Activated CD8-positive, alpha-beta memory T cell treated with anti-CD3 and anti-CD28 coated beads, Interleukin-2, amount 50 U/mL, for 24 hours (primary cell): ENCODE measurements around the gene FBXL13.
"Not testable (repeated sequence)": the region's sequence is repeated elsewhere in the genome, so short reads cannot be mapped to it uniquely, and the experiment has no call there.

Source experiments
- DNase-seq: peaks from one replicate; pipeline ENCODE4 v3.0.0-alpha.2; 2020; ENCODE audit errors: extremely low read depth

The FBXL13 gene

DNA sequence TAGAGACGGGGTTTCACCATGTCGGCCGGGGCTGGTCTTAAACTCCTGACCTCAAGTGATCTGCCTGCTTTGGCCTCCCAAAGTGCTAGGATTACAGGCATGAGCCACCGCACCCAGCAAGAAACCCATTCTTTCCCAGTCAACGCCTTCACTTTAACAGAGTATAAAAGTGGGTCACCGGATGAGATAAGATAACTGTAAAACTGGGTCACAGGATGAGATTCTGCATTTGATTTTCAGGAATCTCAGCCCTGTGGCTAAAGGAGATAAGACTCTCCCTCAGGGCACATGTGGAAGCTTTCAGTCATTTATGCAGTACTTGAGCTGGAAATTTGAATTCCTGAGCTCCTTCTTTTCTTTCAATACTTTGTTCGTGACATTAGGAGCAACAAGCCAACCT, 91.0 kb downstream of the FBXL13 start:
- no peak for DNase-seq

DNA sequence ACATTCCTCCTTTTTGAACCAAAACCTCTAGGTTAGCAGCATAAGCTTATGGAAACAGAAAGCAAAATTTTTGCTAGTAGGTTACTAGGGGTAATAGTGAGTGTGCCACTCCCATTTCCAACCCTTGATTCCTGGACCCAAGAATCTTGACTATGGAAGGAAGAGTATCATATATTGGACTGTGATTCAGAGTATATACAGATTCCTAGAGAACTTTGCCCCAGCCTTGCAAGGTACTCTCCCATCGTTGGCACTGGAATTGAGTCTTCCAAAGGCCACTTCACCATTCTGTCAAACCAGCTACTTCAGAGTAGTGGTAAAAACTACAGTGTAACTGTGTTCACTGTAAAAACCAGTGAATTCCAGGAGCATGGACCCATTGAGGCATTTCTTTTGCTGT, 92.4 kb downstream of the FBXL13 start:
- DNase-seq: no peak

DNA sequence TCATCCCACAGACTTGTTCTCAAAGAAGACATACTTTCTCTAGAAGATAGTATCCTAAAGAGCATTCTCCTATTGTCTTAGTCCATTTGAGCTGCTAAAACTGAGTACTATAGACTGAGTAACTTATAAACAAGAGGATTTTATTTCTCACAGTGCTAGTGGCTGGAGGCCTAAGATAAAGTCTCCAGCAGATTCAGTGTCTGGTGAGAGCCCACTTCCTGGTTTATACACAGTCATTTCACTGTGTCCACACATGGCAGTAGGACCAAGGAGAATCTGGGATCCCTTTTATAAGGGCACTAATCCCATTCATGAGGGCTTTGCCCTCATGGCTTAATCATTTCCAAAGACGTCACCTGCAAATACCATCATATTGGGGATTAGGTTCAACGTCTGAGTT, 93.1 kb downstream of the FBXL13 start:
- DNase-seq: no peak

DNA sequence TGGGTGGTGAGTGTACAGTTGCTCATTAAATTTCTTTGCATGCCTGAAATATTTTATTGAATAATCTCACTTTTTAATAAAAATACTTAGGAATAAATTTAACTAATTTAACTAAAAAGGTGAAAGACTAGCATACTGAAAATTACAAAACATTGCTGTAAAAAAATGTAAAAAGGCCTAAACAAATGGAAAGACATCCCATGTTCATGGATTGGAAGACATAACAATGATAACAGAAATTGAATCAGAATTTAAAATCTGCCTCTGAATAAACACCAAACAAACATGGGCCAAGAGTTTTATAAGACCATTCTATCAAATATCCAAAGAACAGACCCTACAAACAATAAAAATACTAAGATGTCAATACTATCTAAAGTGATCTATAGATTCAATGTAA, 94.9 kb downstream of the FBXL13 start:
- no peak for DNase-seq

DNA sequence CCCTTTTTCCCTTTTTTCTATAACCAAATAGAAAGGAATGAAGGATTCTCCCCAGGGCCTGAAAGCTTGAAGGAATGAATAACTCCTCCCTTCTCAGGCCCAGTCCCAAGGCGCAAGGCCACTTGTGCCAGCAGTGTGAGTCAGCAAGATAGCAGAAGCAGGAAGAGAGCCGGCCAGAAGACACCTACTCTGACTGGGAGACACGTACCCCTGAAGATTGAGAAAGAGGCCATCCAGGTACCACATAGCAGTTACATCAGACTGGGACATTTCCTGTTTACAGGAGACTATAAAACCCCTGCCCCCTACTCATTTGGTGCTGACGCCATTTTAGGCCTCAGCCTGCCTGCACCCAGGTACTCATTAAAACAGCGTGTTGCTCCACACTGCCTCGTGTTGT, 96.3 kb downstream of the FBXL13 start:
- DNase-seq: no peak

DNA sequence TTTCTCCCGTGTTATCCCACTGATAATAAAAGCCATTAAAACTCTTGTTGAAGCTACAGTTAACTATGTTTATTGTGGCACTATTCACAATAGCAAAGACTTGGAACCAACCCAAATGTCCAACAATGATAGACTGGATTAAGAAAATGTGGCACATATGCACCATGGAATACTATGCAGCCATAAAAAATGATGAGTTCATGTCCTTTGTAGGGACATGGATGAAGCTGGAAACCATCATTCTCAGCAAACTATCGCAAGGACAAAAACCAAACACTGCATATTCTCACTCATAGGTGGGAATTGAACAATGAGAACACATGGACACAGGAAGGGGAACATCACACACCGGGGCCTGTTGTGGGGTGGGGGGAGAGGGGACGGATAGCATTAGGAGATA, 97.0 kb downstream of the FBXL13 start:
- DNase-seq: not testable (repeated sequence)

DNA sequence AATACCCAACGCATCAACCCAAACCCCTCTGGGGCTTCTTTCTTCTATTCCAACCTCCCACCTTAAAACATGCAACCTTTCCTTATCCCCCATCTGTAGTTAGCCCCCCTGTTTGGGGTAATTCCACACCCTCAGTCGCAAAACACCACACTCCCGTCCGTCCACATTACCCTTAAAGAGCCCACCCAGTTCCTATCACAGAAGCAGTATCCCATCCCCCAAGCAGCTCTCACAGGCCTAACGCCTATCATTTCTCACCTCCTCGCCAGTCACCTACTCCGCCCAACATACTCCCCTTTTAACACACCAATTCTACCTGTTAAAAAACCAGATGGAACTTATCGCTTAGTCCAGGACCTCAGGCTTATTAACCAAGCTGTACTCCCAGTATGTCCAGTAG, 98.1 kb downstream of the FBXL13 start:
- no peak for DNase-seq

DNA sequence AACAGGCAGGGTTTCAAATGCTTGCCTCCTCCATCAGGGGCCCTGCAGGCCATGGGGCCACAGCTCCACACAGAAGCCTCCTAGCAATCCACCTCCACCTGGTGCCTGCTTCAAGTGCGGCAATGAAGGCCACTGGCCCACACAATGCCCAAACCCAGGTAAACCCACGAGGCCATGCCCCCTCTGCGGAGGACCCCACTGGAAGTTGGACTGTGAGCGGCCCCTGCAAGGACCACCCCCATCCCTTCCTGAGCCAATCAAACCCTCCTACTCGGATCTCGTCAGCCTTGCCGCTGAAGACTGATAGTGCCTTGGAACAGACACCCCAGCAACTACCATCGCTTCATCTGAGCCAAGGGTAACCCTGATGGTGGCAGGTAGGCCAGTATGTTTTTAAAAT, 98.7 kb downstream of the FBXL13 start:
- DNase-seq: no peak

DNA sequence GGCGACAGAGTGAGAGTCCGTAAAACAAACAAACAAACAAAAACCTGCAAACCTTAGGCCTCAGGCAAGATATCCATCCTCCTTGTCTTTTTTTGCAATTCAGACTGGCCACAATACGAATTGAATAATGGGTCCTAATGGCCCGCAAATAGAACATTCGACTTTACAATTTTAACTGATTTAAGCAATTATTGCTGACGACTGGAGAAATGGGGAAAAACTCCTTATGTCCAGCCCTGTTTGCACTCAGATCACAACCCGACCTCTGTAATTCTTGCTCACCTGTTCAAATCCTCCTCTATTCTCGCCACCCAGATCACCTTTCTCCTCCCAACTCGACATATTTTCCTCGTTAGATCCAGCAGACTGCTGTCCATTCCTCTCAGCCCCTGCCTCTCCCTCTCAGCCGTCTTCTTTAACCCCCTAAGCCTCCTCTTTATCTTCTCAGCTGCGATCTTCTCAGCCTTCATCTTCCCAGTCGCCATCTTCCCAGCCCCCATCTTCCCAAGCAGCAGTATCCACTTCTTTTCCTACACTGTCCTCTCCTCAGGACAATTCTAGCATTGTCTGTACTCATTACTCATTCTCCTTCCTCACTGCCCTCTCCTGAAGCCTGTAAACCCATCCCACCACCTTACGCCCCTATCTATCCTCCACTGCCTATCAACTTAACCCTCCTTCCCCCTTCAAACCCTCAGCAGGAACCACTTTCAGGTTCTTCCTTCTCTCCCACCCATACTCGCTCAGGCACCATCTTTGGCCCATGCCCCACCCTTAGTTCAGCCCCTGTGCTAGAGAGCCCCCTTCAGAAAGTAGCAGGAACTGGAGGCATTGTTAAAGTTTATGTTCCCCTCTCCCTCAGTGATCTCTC, 100.0 kb downstream of the FBXL13 start:
- DNase-seq: no peak

DNA sequence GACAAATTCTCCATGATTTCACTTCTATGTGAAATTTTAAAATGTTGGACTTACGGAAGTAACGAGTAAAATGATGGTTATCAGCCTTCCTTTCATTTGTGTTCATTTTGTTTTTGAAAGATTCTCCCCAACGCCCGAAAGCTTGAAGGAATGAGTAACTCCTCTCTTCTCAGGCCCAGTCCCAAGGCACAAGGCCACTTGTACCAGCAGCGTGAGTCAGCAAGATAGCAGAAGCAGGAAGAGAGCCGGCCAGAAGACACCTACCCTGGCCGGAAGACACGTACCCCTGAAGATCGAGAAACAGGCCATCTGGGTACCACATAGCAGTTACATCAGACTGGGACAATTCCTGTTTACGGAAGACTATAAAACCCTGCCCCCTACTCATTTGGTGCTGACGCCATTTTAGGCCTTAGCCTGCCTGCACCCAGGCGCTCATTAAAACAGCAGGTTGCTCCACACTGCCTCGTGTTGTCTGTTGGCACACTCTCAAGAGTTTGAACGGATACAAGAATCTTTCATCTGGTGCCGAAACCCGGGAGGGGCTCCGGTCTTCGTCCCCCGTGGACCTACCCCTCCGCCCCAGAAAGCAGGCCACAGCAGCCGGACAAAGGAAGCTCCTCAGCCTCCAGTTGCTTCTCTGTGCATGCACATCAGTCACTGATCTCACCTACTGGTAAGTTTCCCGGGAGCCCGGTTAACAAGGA, 101.3 kb downstream of the FBXL13 start:
- DNase-seq: no peak

DNA sequence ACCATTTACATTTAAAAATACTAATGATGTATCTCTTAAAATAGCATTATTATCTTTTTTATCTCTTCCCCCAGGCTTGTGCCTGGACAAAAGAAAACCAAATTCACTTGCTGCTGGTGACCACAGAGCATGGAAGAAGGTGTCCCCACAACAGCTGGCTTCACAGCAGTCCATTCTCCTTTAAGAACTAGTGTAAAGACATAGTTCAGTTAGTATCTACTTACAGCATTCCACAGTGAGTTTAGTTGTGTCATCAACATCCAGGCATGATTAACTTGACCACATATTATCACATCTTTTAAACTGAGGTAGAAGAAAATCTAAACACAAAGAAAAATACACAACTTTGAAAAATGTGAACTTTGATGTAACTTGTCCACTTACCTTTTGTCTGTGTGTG, 106.8 kb downstream of the FBXL13 start:
- DNase-seq: no peak

DNA sequence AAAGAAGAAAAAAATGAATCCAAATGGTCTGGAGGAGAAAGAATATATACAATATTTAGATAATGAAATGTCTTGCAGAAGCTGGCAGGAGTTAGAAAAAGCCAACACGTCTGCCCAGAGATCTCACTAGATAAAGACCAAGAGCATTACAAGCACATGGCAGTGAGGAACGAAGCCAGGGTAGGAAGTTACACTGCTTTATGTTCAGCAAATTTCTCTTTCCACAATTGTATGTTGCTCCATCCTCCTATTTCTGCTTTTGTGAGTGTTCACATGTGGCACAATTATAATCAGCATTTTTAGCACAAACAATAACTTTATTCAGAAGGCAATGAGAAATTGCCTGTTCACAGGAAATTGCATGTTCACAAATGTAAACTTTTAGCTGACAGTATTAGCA, 108.1 kb downstream of the FBXL13 start:
- DNase-seq: no peak

DNA sequence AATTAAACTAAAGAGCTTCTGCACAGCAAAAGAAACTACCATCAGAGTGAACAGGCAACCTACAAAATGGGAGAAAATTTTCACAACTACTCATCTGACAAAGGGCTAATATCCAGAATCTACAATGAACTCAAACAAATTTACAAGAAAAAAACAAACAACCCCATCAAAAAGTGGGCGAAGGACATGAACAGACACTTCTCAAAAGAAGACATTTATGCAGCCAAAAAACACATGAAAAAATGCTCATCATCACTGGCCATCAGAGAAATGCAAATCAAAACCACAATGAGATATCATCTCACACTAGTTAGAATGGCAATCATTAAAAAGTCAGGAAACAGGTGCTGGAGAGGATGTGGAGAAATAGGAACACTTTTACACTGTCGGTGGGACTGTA, 112.6 kb downstream of the FBXL13 start:
- DNase-seq: not testable (repeated sequence)

DNA sequence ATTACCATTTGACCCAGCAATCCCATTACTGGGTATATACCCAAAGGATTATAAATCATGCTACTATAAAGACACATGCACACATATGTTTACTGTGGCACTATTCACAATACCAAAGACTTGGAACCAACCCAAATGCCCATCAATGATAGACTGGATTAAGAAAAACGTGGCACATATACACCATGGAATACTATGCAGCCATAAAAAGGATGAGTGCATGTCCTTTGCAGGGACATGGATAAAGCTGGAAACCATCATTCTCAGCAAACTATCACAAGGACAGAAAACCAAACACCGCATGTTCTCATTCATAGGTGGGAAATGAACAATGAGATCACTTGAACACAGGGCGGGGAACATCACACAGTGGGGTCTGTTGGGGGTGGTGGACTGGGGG, 116.6 kb downstream of the FBXL13 start:
- not testable (repeated sequence) for DNase-seq

DNA sequence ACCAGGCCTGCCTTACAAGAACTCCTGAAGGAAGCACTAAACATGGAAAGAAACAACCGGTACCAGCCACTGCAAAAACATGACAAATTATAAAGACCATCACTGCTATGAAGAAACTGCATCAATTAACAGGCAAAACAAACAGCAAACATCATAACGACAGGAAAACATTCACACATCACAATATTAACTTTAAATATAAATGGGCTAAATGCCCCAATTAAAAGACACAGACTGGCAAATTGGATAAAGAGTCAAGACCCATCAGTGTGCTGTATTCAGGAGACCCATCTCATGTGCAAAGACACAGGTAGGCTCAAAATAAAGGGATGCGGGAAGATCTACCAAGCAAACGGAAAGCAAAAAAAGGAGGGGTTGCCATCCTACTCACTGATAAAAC, 120.2 kb downstream of the FBXL13 start:
- DNase-seq: not testable (repeated sequence)

DNA sequence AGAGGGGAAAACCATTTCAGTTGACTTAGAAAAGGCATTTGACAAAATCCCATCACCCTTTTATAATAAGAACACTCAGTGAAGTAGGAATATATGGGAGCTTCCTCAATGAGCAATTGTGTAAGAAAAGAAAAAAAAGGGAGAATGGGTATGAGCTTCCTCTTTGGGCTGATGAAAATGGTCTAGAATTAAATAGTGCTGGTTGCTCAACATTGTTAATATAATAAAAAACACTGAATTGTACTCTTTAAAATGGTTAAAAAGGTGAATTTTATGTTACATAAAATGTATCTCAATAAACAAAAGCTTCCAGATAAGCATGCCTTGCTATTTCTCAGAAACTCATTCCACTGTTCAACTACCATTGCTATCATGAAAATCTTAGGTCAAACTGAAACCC, 121.2 kb downstream of the FBXL13 start:
- no peak for DNase-seq

DNA sequence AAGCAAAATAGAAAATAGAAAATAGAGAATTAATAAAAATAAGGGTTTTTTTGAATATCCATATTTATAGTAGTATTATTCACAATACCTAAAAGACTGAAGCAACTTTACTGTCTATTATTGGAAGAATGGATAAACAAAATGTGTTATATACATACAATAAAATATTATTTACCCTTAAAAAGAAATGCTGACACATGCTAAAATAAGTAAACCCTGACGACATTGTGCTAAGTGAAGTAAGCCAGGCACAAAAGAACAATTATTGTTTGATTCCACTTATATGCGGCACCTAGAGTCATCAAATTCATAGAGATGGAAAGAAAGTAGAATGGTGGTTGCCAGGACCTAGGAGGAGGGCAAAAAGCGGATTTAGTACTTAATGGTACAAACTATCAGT, 122.8 kb downstream of the FBXL13 start:
- DNase-seq: no peak

DNA sequence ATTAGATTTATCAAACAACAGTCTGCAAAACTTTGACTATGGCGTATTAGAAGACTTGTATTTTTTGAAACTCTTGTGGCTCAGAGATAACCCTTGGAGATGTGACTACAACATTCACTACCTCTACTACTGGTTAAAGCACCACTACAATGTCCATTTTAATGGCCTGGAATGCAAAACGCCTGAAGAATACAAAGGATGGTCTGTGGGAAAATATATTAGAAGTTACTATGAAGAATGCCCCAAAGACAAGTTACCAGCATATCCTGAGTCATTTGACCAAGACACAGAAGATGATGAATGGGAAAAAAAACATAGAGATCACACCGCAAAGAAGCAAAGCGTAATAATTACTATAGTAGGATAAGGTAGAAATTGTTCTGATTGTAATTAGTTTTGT, 130.4 kb downstream of the FBXL13 start:
- no peak for DNase-seq

DNA sequence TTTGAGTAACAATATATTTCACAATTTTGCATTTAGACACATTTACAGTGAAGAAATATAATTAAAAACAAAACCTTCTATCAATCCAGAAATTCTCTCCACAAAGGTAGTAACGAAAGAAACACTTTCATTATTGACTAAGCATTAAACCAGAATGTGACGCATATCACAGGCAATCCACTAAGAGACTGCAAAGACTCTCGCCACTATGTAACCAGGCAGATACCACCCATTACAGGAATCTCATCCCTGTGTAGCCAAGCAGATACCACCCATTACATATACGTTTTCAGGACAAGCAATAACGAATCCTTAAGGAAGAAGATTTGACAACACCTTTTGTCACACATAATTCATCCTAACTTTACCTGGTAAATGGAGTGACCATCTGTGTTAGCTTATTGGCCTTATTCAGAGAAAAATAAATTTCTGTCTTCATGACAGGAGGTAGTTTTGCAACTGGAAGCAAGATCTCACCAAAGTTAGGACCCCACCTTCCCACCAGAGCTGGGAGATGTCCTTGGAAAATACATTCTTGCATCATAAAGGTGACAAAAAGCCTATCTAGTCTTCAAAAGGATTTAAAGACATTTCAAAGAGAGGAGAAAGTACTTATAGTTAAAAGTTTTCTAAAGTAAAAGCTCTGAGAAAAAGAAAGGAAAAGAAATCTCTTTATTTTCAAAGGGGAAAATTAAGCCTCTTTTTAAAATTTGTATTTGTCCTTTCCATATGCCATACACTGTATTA, 131.0 kb downstream of the FBXL13 start:
- DNase-seq: no peak

DNA sequence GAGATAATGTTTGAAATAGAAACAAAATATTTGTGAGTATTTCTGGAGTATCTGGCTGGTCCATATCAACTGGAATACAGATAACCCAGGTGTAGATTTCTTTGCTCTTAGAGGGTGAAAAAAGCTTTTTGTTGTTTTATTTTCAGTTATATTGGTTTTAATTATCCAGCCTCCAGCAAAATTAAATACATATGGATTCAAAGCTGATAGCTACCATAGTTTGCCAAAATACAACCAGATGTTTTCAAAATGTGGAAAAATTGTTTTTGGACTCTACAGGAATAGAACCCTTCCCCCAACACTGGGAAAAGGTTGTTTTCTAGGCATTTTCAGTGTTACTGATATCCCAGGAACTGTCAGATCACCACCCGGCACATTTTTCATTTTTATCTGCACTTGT, 131.7 kb downstream of the FBXL13 start:
- no peak for DNase-seq

DNA sequence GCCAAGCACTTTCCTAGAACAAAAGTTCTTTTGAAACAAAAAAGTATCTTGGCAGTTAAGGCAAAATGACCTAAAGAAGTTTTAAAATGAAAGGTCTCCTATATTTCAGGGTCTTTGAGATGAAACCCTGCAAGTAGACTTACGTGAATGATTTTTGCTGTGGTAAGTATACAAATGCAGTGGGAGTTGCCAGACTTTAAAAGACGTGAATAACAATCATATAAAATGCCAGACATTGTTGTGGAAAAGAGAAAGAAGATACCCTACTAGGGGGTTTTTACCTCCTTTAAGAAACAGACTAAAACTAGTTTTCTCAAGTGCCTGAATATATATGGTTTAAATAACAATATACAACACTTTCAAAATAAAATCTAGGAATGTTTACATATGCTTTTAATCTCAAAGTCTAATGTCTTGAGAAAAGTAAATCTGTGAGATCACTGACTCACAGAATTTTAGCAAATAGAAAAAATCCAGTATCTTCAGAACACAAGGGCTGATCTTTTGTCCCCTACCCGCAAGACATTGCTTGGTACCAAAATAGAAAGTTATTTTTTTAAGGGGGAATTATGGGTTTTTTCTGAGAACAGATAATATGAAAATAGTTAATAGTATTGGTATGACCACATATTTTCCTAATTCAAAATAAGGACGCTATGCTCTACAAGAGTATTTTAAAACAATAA, 132.3 kb downstream of the FBXL13 start:
- DNase-seq: no peak

DNA sequence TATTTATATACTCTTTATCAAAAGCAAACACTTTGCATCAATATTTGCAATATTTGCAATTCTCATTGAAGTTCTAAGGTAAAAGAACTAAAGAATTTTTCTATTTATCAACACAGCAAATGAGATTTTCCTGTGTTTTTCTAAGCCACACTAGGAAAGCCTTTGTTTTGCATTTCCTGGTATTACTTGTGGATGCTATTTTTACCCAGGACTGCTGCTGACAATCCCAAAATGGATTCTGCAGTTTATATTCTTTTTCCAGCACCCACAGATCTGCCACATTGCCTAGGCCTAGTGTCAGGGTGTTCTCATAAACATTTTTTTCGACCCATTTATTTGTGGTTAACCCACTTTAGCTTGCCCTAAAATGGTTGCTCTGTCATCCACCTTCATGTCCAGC, 135.9 kb downstream of the FBXL13 start:
- DNase-seq: no peak
